Measurements from ENCODE around the gene SCRN1. TPM values are rescaled to one million over a fixed set of nuclear protein-coding genes. Genes with fewer than 3 reads are reported as not detected.

SCRN1 gene
- total and polyA plus RNA-seq, 2 experiments from 2014 or later, result 58.8 to 80.0 TPM

DNA sequence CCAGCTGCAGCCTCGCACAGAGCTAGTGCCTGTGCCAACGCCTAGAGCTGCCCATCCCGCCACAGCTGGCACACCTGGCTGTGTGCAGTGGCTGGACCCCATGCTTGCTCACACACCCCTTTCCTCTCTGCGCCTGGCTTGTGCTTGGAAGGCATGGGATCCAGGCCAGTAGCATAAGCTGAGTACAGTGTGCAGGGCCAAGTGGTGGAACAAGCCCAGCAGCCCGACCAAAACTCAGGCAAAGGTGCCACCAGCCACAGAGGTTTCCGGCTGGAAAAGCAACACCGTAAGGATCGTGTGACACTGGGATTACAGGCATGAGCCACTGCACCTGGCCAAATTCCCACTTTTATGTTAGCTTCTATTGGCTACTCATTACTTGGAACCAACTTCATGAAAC is 38.4 kb downstream of the SCRN1 start:
- no peak for DNase-seq
- H3K9me3 ChIP-seq (ENCODE audit: low read depth), result no peaks in the 10 kb centered on the region
- no peak overlapping the region for H3K4me2 ChIP-seq (ENCODE audit: unreplicated experiment)
- H3K27ac ChIP-seq, result no peak overlapping the region
- no peaks in the 10 kb centered on the region for H3K9me2 ChIP-seq (ENCODE audit: insufficient read depth)
- TF ChIP-seq EZH2phosphoT487 (IDR thresholded peaks at IDR 0.05; ENCODE audit: insufficient read depth, low read depth) (no peak), EZH2 (IDR thresholded peaks at IDR 0.05; ENCODE audit: insufficient read depth, poor library complexity, severe bottlenecking) (no peak)
- no peak overlapping the region for H3K9ac ChIP-seq
- no peaks in the 10 kb centered on the region for H3F3A ChIP-seq (ENCODE audit: insufficient read depth)
- H2AFZ ChIP-seq, result no peak overlapping the region
- H3K4me1 ChIP-seq (ENCODE audit: insufficient read depth), result peaks cover 14% of the 10 kb centered on the region
- no peaks in the 10 kb centered on the region for H3K27me3 ChIP-seq (replicated peaks; ENCODE audit: insufficient read depth)
- WGBS, 2 experiments (ENCODE audit: low coverage in 1 of 2, low lambda C conversion rate in 2 of 2, missing lambda C conversion rate in 2 of 2), result 98% methylated on average over 8 of the region's 8 CpGs
- no peaks in the 10 kb centered on the region for H4K20me1 ChIP-seq (ENCODE audit: insufficient read depth)
- peaks cover 27% of the 10 kb centered on the region; the same call in 1 of the 2 replicates for H3K36me3 ChIP-seq (ENCODE audit: low read depth)
- in situ Hi-C loops (cut with MboI), result no loop called here
- peaks cover 6% of the 10 kb centered on the region for H3K79me2 ChIP-seq (ENCODE audit: insufficient read depth)
- no peak overlapping the region for H3K4me3 ChIP-seq

- no peak for DNase-seq
- peaks cover 31% of the 10 kb centered on the region; the same call in 1 of the 2 replicates for H3K36me3 ChIP-seq (ENCODE audit: low read depth)
- WGBS, 2 experiments (ENCODE audit: low coverage in 1 of 2, low lambda C conversion rate in 2 of 2, missing lambda C conversion rate in 2 of 2), result 90 to 97% methylated on average over 8 of the region's 8 CpGs
- no peaks in the 10 kb centered on the region for H3K9me3 ChIP-seq (ENCODE audit: low read depth)
- in situ Hi-C loops (cut with MboI), result no loop called here
- peaks cover 14% of the 10 kb centered on the region for H3K4me1 ChIP-seq (ENCODE audit: insufficient read depth)
- H3K27ac ChIP-seq, result no peak overlapping the region
- no peak overlapping the region for H3K4me2 ChIP-seq (ENCODE audit: unreplicated experiment)
- H3K9me2 ChIP-seq (ENCODE audit: insufficient read depth), result no peaks in the 10 kb centered on the region
- H3K27me3 ChIP-seq (replicated peaks; ENCODE audit: insufficient read depth), result no peaks in the 10 kb centered on the region
- 0 out of 2 replicates have a peak, but pooled peaks cover 4% of the 10 kb centered on the region for H3K79me2 ChIP-seq (ENCODE audit: insufficient read depth)
- no peak overlapping the region for H3K4me3 ChIP-seq
- no peaks in the 10 kb centered on the region for H4K20me1 ChIP-seq (ENCODE audit: insufficient read depth)
- H2AFZ ChIP-seq, result no peak overlapping the region
- TF ChIP-seq EZH2 (IDR thresholded peaks at IDR 0.05; ENCODE audit: insufficient read depth, poor library complexity, severe bottlenecking) (no peak), EZH2phosphoT487 (IDR thresholded peaks at IDR 0.05; ENCODE audit: insufficient read depth, low read depth) (no peak)
- H3K9ac ChIP-seq, result no peak overlapping the region
- no peaks in the 10 kb centered on the region for H3F3A ChIP-seq (ENCODE audit: insufficient read depth)
Measured at GRCh38 chr7:29950480-29950879, 39.1 kb downstream of the SCRN1 start.

GRCh38 chr7:29948587-29948986 is 41.0 kb downstream of the SCRN1 start:
- TF ChIP-seq EZH2 (IDR thresholded peaks at IDR 0.05; ENCODE audit: insufficient read depth, poor library complexity, severe bottlenecking) (no peak), EZH2phosphoT487 (IDR thresholded peaks at IDR 0.05; ENCODE audit: insufficient read depth, low read depth) (no peak)
- H3K36me3 ChIP-seq (ENCODE audit: low read depth), result peaks cover 31% of the 10 kb centered on the region; the same call in 1 of the 2 replicates
- H3K4me2 ChIP-seq (ENCODE audit: unreplicated experiment), result no peak overlapping the region
- H3K9me2 ChIP-seq (ENCODE audit: insufficient read depth), result no peaks in the 10 kb centered on the region
- H3K79me2 ChIP-seq (ENCODE audit: insufficient read depth), result no peaks in the 10 kb centered on the region
- H3K4me3 ChIP-seq, result no peak overlapping the region
- no peaks in the 10 kb centered on the region for H3F3A ChIP-seq (ENCODE audit: insufficient read depth)
- in situ Hi-C loops (cut with MboI), result no loop called here
- H3K9me3 ChIP-seq (ENCODE audit: low read depth), result no peaks in the 10 kb centered on the region
- DNase-seq, result no peak
- no peaks in the 10 kb centered on the region for H3K27me3 ChIP-seq (replicated peaks; ENCODE audit: insufficient read depth)
- no peak overlapping the region for H3K27ac ChIP-seq
- peaks cover 5% of the 10 kb centered on the region; the same call in 1 of the 2 replicates for H3K4me1 ChIP-seq (ENCODE audit: insufficient read depth)
- WGBS, 2 experiments (ENCODE audit: low coverage in 1 of 2, low lambda C conversion rate in 2 of 2, missing lambda C conversion rate in 2 of 2), result 53 to 57% methylated on average over 2 of the region's 2 CpGs
- no peaks in the 10 kb centered on the region for H4K20me1 ChIP-seq (ENCODE audit: insufficient read depth)
- H2AFZ ChIP-seq, result no peak overlapping the region
- H3K9ac ChIP-seq, result no peak overlapping the region

GRCh38 chr7:29946428-29947186 is 43.0 kb downstream of the SCRN1 start:
- Histone ChIP-seq H3K36me3 (ENCODE audit: low read depth) (peaks cover 39% of the 10 kb centered on the region), H3K4me3 (no peak overlapping the region), H3K27ac (no peak overlapping the region), H3K4me2 (ENCODE audit: unreplicated experiment) (no peak overlapping the region), H3K27me3 (replicated peaks; ENCODE audit: insufficient read depth) (no peaks in the 10 kb centered on the region), H4K20me1 (ENCODE audit: insufficient read depth) (no peaks in the 10 kb centered on the region), H3K79me2 (ENCODE audit: insufficient read depth) (no peaks in the 10 kb centered on the region), H3F3A (ENCODE audit: insufficient read depth) (no peaks in the 10 kb centered on the region), H3K4me1 (ENCODE audit: insufficient read depth) (no peaks in the 10 kb centered on the region), H3K9me2 (ENCODE audit: insufficient read depth) (no peaks in the 10 kb centered on the region), H3K9ac (no peak overlapping the region), H2AFZ (no peak overlapping the region), H3K9me3 (ENCODE audit: low read depth) (no peaks in the 10 kb centered on the region)
- TF ChIP-seq EZH2 (IDR thresholded peaks at IDR 0.05; ENCODE audit: insufficient read depth, poor library complexity, severe bottlenecking), result no peak
- no peak for TF ChIP-seq EZH2phosphoT487 (IDR thresholded peaks at IDR 0.05; ENCODE audit: insufficient read depth, low read depth)
- DNase-seq, result peak; percentile 42
- WGBS, 2 experiments (ENCODE audit: low coverage in 1 of 2, low lambda C conversion rate in 2 of 2, missing lambda C conversion rate in 2 of 2), result 71% methylated on average over 5 of the region's 5 CpGs
- in situ Hi-C loops (cut with MboI), result no loop called here
